ENCODE results near the gene COL15A1. TPM values are rescaled to one million over a fixed set of nuclear protein-coding genes. Genes with fewer than 3 reads are reported as not detected.

COL15A1 gene
- 0.33 and 0.34 TPM in 2 replicates for total RNA-seq

DNA sequence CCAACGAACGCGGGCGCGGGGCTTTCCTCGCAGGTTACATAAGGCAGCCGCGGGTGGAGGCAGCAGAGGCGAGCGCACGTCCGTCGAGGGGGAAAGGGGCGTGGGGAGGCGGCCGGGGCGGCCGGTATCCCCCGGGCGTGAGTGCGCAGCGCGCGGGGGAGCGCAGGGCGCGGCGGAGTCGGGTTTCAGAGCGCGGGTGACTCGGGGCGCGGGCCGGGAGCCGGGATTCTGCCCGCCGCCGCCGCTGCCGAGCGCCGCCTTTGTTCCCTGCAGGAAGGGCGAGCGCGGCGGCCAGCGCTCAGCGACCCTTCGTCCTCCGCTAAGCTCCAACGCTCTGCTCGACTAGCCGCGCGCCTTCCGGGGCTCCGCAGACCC is at the start of gene COL15A1:
Gene COL15A1, plus strand, starts transcription at position 226 of the 375 bp plus-strand sequence. CDS start 155 bp downstream, outside the sequence.

DNA sequence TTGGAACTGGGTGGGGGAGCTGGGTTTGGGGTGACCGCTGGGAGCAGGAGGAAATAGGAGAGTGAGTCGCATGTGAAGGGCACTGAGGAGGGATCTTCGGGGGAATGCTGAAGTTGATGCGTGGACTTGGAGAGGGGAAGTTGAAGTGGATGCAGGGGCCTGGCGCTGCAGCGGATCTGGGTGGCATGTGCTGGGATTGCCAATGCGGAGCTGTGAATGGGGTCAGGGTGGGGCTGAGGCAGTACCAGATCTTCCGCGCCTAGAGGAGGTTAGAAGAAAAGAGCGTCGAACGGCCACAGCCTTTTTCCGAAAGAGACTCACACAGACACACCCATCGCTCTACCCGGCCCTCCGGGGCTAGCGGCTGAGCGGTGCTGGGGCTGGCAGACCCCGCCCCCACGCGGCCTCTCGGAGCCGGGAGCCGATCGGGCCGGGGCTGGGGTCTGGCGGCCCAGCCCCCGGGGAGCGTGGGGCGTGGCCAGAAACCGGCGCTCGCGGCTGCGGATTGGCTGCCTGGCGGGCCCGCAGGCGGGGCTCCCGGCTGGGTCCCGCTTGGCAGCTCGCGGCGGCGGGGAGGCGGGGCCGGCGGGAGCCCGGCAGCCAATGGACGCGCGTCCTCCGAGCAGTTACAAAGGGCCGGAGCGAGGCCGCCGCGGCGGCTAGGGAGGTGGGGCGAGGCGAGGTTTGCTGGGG is 160.9 kb downstream of the COL15A1 start, which contains the start of gene TGFBR1:
Gene TGFBR1, plus strand, starts transcription at position 655 of the 693 bp plus-strand sequence. CDS start 93 bp downstream, outside the sequence.

Other genes starting within 250 kb of the COL15A1 start
- gene GABBR2, start 235.0 kb upstream of the COL15A1 start, total RNA-seq, result 2.6 and 5.6 TPM in 2 replicates
- 9.3 and 21.6 TPM in 2 replicates for gene ANKS6, start 147.4 kb upstream of the COL15A1 start, total RNA-seq
- gene GALNT12, start 136.2 kb upstream of the COL15A1 start, total RNA-seq, result 0.34 and 0.43 TPM in 2 replicates
- gene TGFBR1, start 161.2 kb downstream of the COL15A1 start, total RNA-seq, result 20.8 and 21.1 TPM in 2 replicates